CD14-positive monocyte (primary cell): Measurements from ENCODE around the gene DNAH1. TPM values are rescaled to one million over a fixed set of nuclear protein-coding genes. Genes with fewer than 3 reads are reported as not detected.

Source experiments
- DNase-seq, 3 donors: peaks; one replicate each; pipeline ENCODE4 v3.0.0-alpha.2; 2011 to 2022
- H2AFZ ChIP-seq: 2 replicates; pipeline ENCODE4 v1.6.0; 2012; ENCODE audit warnings: mild to moderate bottlenecking, low read depth, low read length, inconsistent platforms; ENCODE audit not compliant: insufficient read depth, poor library complexity, severe bottlenecking
- H3K27ac ChIP-seq, 2 donors: 1 replicate in 1 of 2; 2 replicates in 1 of 2; pipeline ENCODE4 v1.5.1; 2012 to 2013; ENCODE audit warnings: low read length in 2 of 2, control low read depth in 1 of 2, inconsistent platforms in 1 of 2, low read depth in 1 of 2, mild to moderate bottlenecking in 1 of 2
- H3K27me3 ChIP-seq, 2 donors: one replicate each; pipeline versions ENCODE4 v1.6.0 to v1.6.1; 2011 to 2013; ENCODE audit warnings: low read length in 2 of 2; ENCODE audit not compliant: control insufficient read depth in 2 of 2, insufficient read depth in 2 of 2
- H3K36me3 ChIP-seq, 2 donors: replicated peaks in 1 of 2; 1 replicate in 1 of 2; 2 replicates in 1 of 2; pipeline versions ENCODE4 v1.5.1 to v1.6.1; 2012 to 2013; ENCODE audit warnings: low read length in 2 of 2, control low read depth in 1 of 2, inconsistent platforms in 1 of 2, mild to moderate bottlenecking in 1 of 2; ENCODE audit not compliant: insufficient read depth in 2 of 2, control insufficient read depth in 1 of 2
- H3K4me1 ChIP-seq, 2 donors: 1 replicate in 1 of 2; 2 replicates in 1 of 2; pipeline versions ENCODE4 v1.5.1 to v1.6.1; 2012 to 2013; ENCODE audit warnings: low read length in 2 of 2, control low read depth in 1 of 2, inconsistent platforms in 1 of 2, mild to moderate bottlenecking in 1 of 2, moderate library complexity in 1 of 2; ENCODE audit not compliant: insufficient read depth in 2 of 2, control insufficient read depth in 1 of 2
- H3K4me2 ChIP-seq: replicated peaks from 2 replicates; pipeline ENCODE3; 2012; ENCODE audit warnings: low read length, moderate library complexity, mild to moderate bottlenecking; ENCODE audit not compliant: poor library complexity, severe bottlenecking; ENCODE audit errors: extremely low read depth
- H3K4me3 ChIP-seq, 3 experiments: fragments of 200-600 bp in 1 of 3; sonication (generic) in 1 of 3; replicated peaks in 1 of 3; 1 replicate in 2 of 3; 2 replicates in 1 of 3; pipeline ENCODE4 v1.5.1; 2011 to 2013; ENCODE audit warnings: low read length in 3 of 3, mild to moderate bottlenecking in 3 of 3, control low read depth in 2 of 3, low read depth in 2 of 3, inconsistent platforms in 1 of 3, moderate library complexity in 1 of 3
- H3K79me2 ChIP-seq: 2 replicates; pipeline ENCODE4 v1.6.0; 2012; ENCODE audit warnings: mild to moderate bottlenecking, control low read depth, inconsistent platforms, low read length, moderate library complexity; ENCODE audit not compliant: insufficient read depth
- H3K9ac ChIP-seq: 2 replicates; pipeline ENCODE4 v1.6.0; 2017; ENCODE audit warnings: low read length, mild to moderate bottlenecking; ENCODE audit not compliant: insufficient read depth, poor library complexity, severe bottlenecking
- H3K9me3 ChIP-seq, 2 donors: replicated peaks in 1 of 2; 1 replicate in 1 of 2; 2 replicates in 1 of 2; pipeline versions ENCODE4 v1.5.1 to v1.6.1; 2012 to 2013; ENCODE audit warnings: low read length in 2 of 2, control low read depth in 1 of 2; ENCODE audit not compliant: control insufficient read depth in 1 of 2, insufficient read depth in 1 of 2
- H4K20me1 ChIP-seq: 2 replicates; pipeline ENCODE4 v1.6.0; 2012; ENCODE audit warnings: mild to moderate bottlenecking, low read length, control low read depth, moderate library complexity; ENCODE audit not compliant: insufficient read depth
- H3K27ac Mint-ChIP-seq, 7 donors: one replicate each; pipeline ENCODE4 v1.8.0; 2020; ENCODE audit warnings: mild to moderate bottlenecking in 7 of 7, mixed read lengths in 7 of 7, moderate library complexity in 6 of 7, inconsistent platforms in 2 of 7
- H3K27me3 Mint-ChIP-seq, 3 donors: one replicate each; pipeline ENCODE4 v1.8.0; 2021 to 2022; ENCODE audit warnings: low read depth in 3 of 3, mild to moderate bottlenecking in 3 of 3, mixed read lengths in 3 of 3, moderate library complexity in 3 of 3, inconsistent platforms in 1 of 3
- H3K36me3 Mint-ChIP-seq, 2 donors: one replicate each; pipeline ENCODE4 v1.8.0; 2020; ENCODE audit warnings: mixed read lengths in 2 of 2, inconsistent platforms in 1 of 2, mild to moderate bottlenecking in 1 of 2
- H3K4me1 Mint-ChIP-seq: one replicate; pipeline ENCODE4 v1.8.0; 2020; ENCODE audit warnings: mild to moderate bottlenecking, mixed read lengths
- H3K4me3 Mint-ChIP-seq, 2 donors: one replicate each; pipeline ENCODE4 v1.8.0; 2020; ENCODE audit warnings: mild to moderate bottlenecking in 2 of 2, mixed read lengths in 2 of 2, moderate library complexity in 1 of 2
- H3K9me3 Mint-ChIP-seq, 7 donors: one replicate each; pipeline ENCODE4 v1.8.0; 2020 to 2022; ENCODE audit warnings: mixed read lengths in 7 of 7, mild to moderate bottlenecking in 6 of 7, moderate library complexity in 6 of 7, inconsistent platforms in 2 of 7
- CTCF ChIP-seq: fragments of 200-600 bp; IDR thresholded peaks from one replicate; pipeline ENCODE4 v1.8.0; 2022; ENCODE audit warnings: antibody characterized with exemption, mild to moderate bottlenecking
- WGBS: methylation state at CpG from one replicate; pipeline ENCODE4 v1.1.5; 2013; ENCODE audit warnings: missing lambda C conversion rate; ENCODE audit not compliant: insufficient coverage; 5-methylcytosine and 5-hydroxymethylcytosine counted together
- intact Hi-C, 2 donors: fragments of 100-400 bp; cut with micrococcal nuclease; formaldehyde crosslinking; loops; one replicate each; pipeline versions ENCODE4 v1.15.0 to v1.15.1; 2023
- polyA plus RNA-seq, 3 donors: library from polyadenylated mRNA; depleted of rRNA in 1 of 3; unstranded in 2 of 3; stranded (reverse) in 1 of 3; fragments of 300-500 nt in 2 of 3; fragments of >200 nt in 1 of 3; fragmentation: Illumina TruSeq in 2 of 3; gene quantifications; 1 replicate in 2 of 3; 2 replicates in 1 of 3; pipeline ENCODE4 v1.2.3, GENCODE V29; 2012 to 2021

Gene DNAH1
- polyA plus RNA-seq, 3 donors, result 0.15 to 47.0 (median 0.25) TPM

GRCh38 chr3:52350416-52350815 is 34.3 kb downstream of the DNAH1 start:
- H3K27ac Mint-ChIP-seq, result no peak overlapping the region
- no peaks in the 10 kb centered on the region for H3K27me3 ChIP-seq
- no peak overlapping the region for H2AFZ ChIP-seq
- H3K9ac ChIP-seq, result no peak overlapping the region
- H3K4me2 ChIP-seq, result no peak overlapping the region
- no peak overlapping the region for H3K4me3 ChIP-seq
- no peak for DNase-seq
- H3K9me3 ChIP-seq, result no peaks in the 10 kb centered on the region
- H3K27me3 Mint-ChIP-seq, result peaks cover 0 to 5% (median 2%) of the 10 kb centered on the region in 3 donors
- H3K9me3 Mint-ChIP-seq, result no peaks in the 10 kb centered on the region
- intact Hi-C loops, result no loop called here
- no peak for TF ChIP-seq CTCF
- peaks cover 78 to 89% of the 10 kb centered on the region in 2 donors for H3K36me3 Mint-ChIP-seq
- no peaks in the 10 kb centered on the region for H3K4me1 ChIP-seq
- no peak overlapping the region for H3K4me3 Mint-ChIP-seq
- H3K4me1 Mint-ChIP-seq, result no peaks in the 10 kb centered on the region
- no peaks in the 10 kb centered on the region for H4K20me1 ChIP-seq
- H3K27ac ChIP-seq, result no peak overlapping the region
- WGBS, result 100% methylated on average over 6 of the region's 7 CpGs
- no peaks in the 10 kb centered on the region for H3K79me2 ChIP-seq
- H3K36me3 ChIP-seq, result peaks cover 76 to 99% of the 10 kb centered on the region in 2 donors

- no peaks in the 10 kb centered on the region for H3K4me1 ChIP-seq
- no peak overlapping the region for H2AFZ ChIP-seq
- no peak overlapping the region for H3K9ac ChIP-seq
- Mint-ChIP-seq H3K36me3 (peaks cover 78 to 93% of the 10 kb centered on the region in 2 donors), H3K9me3 (no peaks in the 10 kb centered on the region), H3K4me1 (no peaks in the 10 kb centered on the region), H3K4me3 (no peak overlapping the region), H3K27ac (no peak overlapping the region), H3K27me3 (peaks cover 0 to 5% (median 2%) of the 10 kb centered on the region in 3 donors)
- intact Hi-C loops, result no loop called here
- 86% methylated on average over 9 of the region's 11 CpGs for WGBS
- no peaks in the 10 kb centered on the region for H3K79me2 ChIP-seq
- no peak overlapping the region for H3K4me2 ChIP-seq
- no peaks in the 10 kb centered on the region for H3K27me3 ChIP-seq
- H3K36me3 ChIP-seq, result peaks cover 79 to 99% of the 10 kb centered on the region in 2 donors
- no peak overlapping the region for H3K27ac ChIP-seq
- H3K9me3 ChIP-seq, result no peaks in the 10 kb centered on the region
- no peaks in the 10 kb centered on the region for H4K20me1 ChIP-seq
- H3K4me3 ChIP-seq, result no peak overlapping the region
- no peak for TF ChIP-seq CTCF
- no peak for DNase-seq
Observed at GRCh38 chr3:52350981-52351761, 35.1 kb downstream of the DNAH1 start.
